GM21515 (cell line): ENCODE results near the gene EID2B.

ENCODE experiments used
- ATAC-seq: cut with Tn5 transposase; IDR thresholded peaks from one replicate; pipeline ENCODE4 v1.9.1; 2021; ENCODE audit not compliant: unreplicated experiment

Gene EID2B

GRCh38 chr19:39499932-39500331, 32.7 kb downstream of the EID2B start:
- ATAC-seq, result no peak

GRCh38 chr19:39498798-39499642, 33.6 kb downstream of the EID2B start, which contains the start of gene DLL3:
DLL3 (plus strand) TSS chr19:39498947; CDS start chr19:39498975, 28 bp downstream.
- no peak for ATAC-seq

- ATAC-seq, result no peak
These were observed 34.5 kb downstream of the EID2B start for GRCh38 chr19:39497996-39498797.

GRCh38 chr19:39497701-39497995, 35.0 kb downstream of the EID2B start:
- ATAC-seq, result no peak

GRCh38 chr19:39496063-39496462, 36.6 kb downstream of the EID2B start:
- ATAC-seq, result no peak

DNA sequence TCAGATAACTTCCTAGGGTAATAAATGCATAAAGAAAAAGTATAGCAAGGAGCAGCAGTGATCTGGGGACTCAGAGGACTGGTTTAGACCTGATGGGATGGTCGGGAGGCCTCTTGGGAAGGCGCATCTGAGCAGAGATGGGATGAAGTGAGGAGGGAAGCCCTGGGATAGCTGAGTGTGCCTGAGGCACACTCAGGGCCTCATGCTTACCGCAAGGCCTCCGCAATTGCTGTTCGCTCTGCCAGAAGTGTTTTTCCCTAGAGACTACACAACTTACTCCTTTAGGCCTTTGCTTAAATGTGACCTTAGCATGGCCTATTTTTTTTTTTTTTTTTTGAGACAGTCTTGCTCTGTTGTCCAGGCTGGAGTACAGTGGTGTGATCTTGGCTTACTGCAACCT, 38.0 kb downstream of the EID2B start:
- ATAC-seq, result no peak

DNA sequence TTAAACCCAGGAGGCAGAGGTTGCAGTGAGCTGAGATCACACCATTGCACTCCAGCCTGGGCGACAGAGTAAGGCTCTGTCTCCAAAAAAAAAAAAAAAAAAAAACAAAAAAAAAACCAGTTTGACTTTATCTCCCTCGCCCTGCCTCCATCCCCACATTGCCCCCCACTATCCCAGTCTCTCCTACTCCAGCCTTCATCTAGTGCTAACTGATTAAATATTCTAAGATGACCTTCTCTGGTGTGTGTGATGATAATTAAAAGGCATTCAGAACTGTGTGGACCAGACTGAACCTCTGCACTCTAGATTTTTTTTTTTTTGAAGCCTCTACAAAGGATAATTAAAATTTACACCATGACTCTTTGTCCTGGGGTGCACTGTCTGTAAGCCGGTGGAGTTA, 39.9 kb downstream of the EID2B start:
- ATAC-seq, result no peak

GRCh38 chr19:39492225-39492624, 40.4 kb downstream of the EID2B start:
- ATAC-seq, result no peak

- ATAC-seq, result no peak
These were observed 42.9 kb downstream of the EID2B start for GRCh38 chr19:39489756-39490155.

DNA sequence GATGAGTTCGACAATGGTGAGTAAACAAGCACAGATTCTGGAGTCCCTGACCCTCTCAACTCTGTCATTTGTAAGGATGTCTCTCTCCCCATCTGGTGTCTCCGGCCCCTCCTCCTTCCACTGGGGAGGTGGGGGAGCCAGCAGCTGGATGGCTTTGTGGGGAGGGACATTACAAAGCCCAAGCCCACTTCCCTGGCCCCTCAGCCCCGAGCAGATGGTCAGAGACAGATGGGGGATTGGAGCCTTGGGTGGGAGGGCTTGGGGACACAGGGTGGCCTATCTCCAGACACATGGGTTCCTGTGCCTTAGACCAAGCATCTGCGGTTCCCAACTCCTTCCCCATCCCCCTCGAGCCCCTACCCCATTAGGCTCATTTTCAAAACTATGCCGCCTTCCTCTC, 49.5 kb downstream of the EID2B start:
- ATAC-seq, result no peak

GRCh38 chr19:39481676-39482075, 51.0 kb downstream of the EID2B start:
- ATAC-seq, result no peak

- no peak for ATAC-seq
These were observed 51.5 kb downstream of the EID2B start for GRCh38 chr19:39481229-39481545.
